WTC11 (cell line): ENCODE measurements around the gene GLRA1. TPM values are rescaled to one million over a fixed set of nuclear protein-coding genes. Genes with fewer than 3 reads are reported as not detected.
A peak's percentile ranks its signal among the peaks of the same experiment; 100 is the strongest.

Experiments
- ATAC-seq: fragments of 200-7000 bp; cut with Tn5 transposase; 2 replicates; pipeline ENCODE4 v1.10.0; 2021; ENCODE audit warnings: mild to moderate bottlenecking, moderate library complexity
- CTCF ChIA-PET: fragments of 300-600 bp; sonication (Branson Sonifier 250); formaldehyde crosslinking; loops from one replicate; lab custom pipeline; 2021; ENCODE audit warnings: antibody characterized with exemption; lab: Charles Lee
- POLR2A ChIA-PET: fragments of 350-600 bp; sonication (Branson Sonifier 250); formaldehyde crosslinking; loops from one replicate; lab custom pipeline; 2021; ENCODE audit warnings: antibody characterized with exemption; lab: Charles Lee
- DNase-seq: peaks from one replicate; pipeline ENCODE4 v3.0.0; 2021; ENCODE audit warnings: low spot score
- H3K27ac Mint-ChIP-seq: 2 replicates; pipeline ENCODE4 v1.8.0; 2021; ENCODE audit warnings: mixed read lengths
- H3K27me3 Mint-ChIP-seq: 2 replicates; pipeline ENCODE4 v1.8.0; 2021; ENCODE audit warnings: low read depth, mild to moderate bottlenecking, moderate library complexity, mixed read lengths
- H3K36me3 Mint-ChIP-seq: 2 replicates; pipeline ENCODE4 v1.8.0; 2021; ENCODE audit warnings: mixed read lengths
- H3K4me1 Mint-ChIP-seq: 2 replicates; pipeline ENCODE4 v1.8.0; 2022; ENCODE audit warnings: mixed read lengths
- H3K4me3 Mint-ChIP-seq: 2 replicates; pipeline ENCODE4 v1.8.0; 2021; ENCODE audit warnings: mild to moderate bottlenecking, moderate library complexity, mixed read lengths
- H3K9me3 Mint-ChIP-seq: 2 replicates; pipeline ENCODE4 v1.8.0; 2021; ENCODE audit warnings: mixed read lengths
- ARID4B ChIP-seq: sonication (generic); formaldehyde crosslinking; IDR thresholded peaks from 2 replicates; pipeline ENCODE4 v1.8.0; 2023; ENCODE audit warnings: missing genetic modification reagents, mild to moderate bottlenecking, borderline replicate concordance
- ATF3 ChIP-seq: sonication (generic); formaldehyde crosslinking; conservative IDR thresholded peaks from 2 replicates; pipeline ENCODE4 v1.8.1; 2022; ENCODE audit warnings: mild to moderate bottlenecking, missing genetic modification reagents
- ATF6 ChIP-seq: sonication (generic); formaldehyde crosslinking; IDR thresholded peaks from 2 replicates; pipeline ENCODE4 v1.8.1; 2023; ENCODE audit warnings: mild to moderate bottlenecking, missing genetic modification reagents
- CTCF ChIP-seq: fragments of 200-600 bp; IDR thresholded peaks from 2 replicates; pipeline ENCODE4 v1.8.0; 2022; ENCODE audit warnings: antibody characterized with exemption
- EMX1 ChIP-seq: fragments of 250-450 bp; sonication (Bioruptor Pico); IDR thresholded peaks from 2 replicates; pipeline ENCODE4 v1.8.0; 2021; ENCODE audit warnings: mild to moderate bottlenecking
- ESRRA ChIP-seq: sonication (generic); formaldehyde crosslinking; IDR thresholded peaks from 2 replicates; pipeline ENCODE4 v1.8.1; 2022; ENCODE audit warnings: mild to moderate bottlenecking, missing genetic modification reagents, borderline replicate concordance
- ETV6 ChIP-seq: sonication (generic); formaldehyde crosslinking; IDR thresholded peaks from 2 replicates; pipeline ENCODE4 v1.8.1; 2022; ENCODE audit warnings: mild to moderate bottlenecking, missing genetic modification reagents
- FOXJ3 ChIP-seq: sonication (generic); formaldehyde crosslinking; IDR thresholded peaks from 2 replicates; pipeline ENCODE4 v1.9.0; 2021; ENCODE audit warnings: missing genetic modification reagents, mild to moderate bottlenecking, borderline replicate concordance
- FOXK1 ChIP-seq: sonication (generic); formaldehyde crosslinking; IDR thresholded peaks from 2 replicates; pipeline ENCODE4 v1.8.0; 2022; ENCODE audit warnings: mild to moderate bottlenecking, moderate library complexity, missing genetic modification reagents
- MLX ChIP-seq: sonication (generic); formaldehyde crosslinking; IDR thresholded peaks from 2 replicates; pipeline ENCODE4 v1.8.1; 2023; ENCODE audit warnings: mild to moderate bottlenecking, missing genetic modification reagents, moderate library complexity
- MXD4 ChIP-seq: fragments of 250-450 bp; sonication (Bioruptor Pico); IDR thresholded peaks from 2 replicates; pipeline ENCODE4 v1.8.0; 2021; ENCODE audit warnings: mild to moderate bottlenecking, moderate library complexity, borderline replicate concordance
- MYBL2 ChIP-seq: sonication (generic); formaldehyde crosslinking; IDR thresholded peaks from 2 replicates; pipeline ENCODE4 v1.8.1; 2023; ENCODE audit warnings: mild to moderate bottlenecking, moderate library complexity, missing genetic modification reagents
- NFYB ChIP-seq: sonication (generic); formaldehyde crosslinking; conservative IDR thresholded peaks from 2 replicates; pipeline ENCODE4 v1.8.0; 2022; ENCODE audit warnings: low read depth, missing genetic modification reagents
- NR1H2 ChIP-seq: sonication (generic); formaldehyde crosslinking; IDR thresholded peaks from 2 replicates; pipeline ENCODE4 v1.9.0; 2021; ENCODE audit warnings: mild to moderate bottlenecking, moderate library complexity, missing genetic modification reagents
- OVOL2 ChIP-seq: fragments of 250-450 bp; sonication (Bioruptor Pico); IDR thresholded peaks from 2 replicates; pipeline ENCODE4 v1.9.0; 2021; ENCODE audit warnings: mild to moderate bottlenecking, borderline replicate concordance
- TEAD1 ChIP-seq: sonication (generic); formaldehyde crosslinking; IDR thresholded peaks from 2 replicates; pipeline ENCODE4 v1.8.0; 2022; ENCODE audit warnings: mild to moderate bottlenecking, missing genetic modification reagents
- USF2 ChIP-seq: sonication (generic); formaldehyde crosslinking; IDR thresholded peaks from 2 replicates; pipeline ENCODE4 v1.8.1; 2023; ENCODE audit warnings: mild to moderate bottlenecking, missing genetic modification reagents, moderate library complexity
- ZNF232 ChIP-seq: sonication (generic); formaldehyde crosslinking; IDR thresholded peaks from 2 replicates; pipeline ENCODE4 v1.8.0; 2022; ENCODE audit warnings: mild to moderate bottlenecking, missing genetic modification reagents
- ZNF263 ChIP-seq: sonication (generic); formaldehyde crosslinking; IDR thresholded peaks from 2 replicates; pipeline ENCODE4 v1.8.1; 2022; ENCODE audit warnings: low read depth, mild to moderate bottlenecking, moderate library complexity, missing genetic modification reagents
- ZNF423 ChIP-seq: fragments of 250-450 bp; sonication (Bioruptor Pico); IDR thresholded peaks from 2 replicates; pipeline ENCODE4 v2.1.2; 2022; ENCODE audit warnings: mild to moderate bottlenecking, moderate library complexity
- ZNF512 ChIP-seq: sonication (generic); formaldehyde crosslinking; IDR thresholded peaks from 2 replicates; pipeline ENCODE4 v1.8.1; 2022; ENCODE audit warnings: missing genetic modification reagents, borderline replicate concordance
- total RNA-seq: library from RNA; stranded (reverse); gene quantifications from 3 replicates; pipeline ENCODE4 v1.2.3, GENCODE V29; 2021

GLRA1 gene
- total RNA-seq, 1 experiment from 2014 or later, result not detected

- TF ChIP-seq ARID4B (CRISPR knock-in tag) (no peak), EMX1 (no peak), ETV6 (CRISPR knock-in tag) (no peak), ZNF232 (CRISPR knock-in tag) (no peak), ZNF263 (CRISPR knock-in tag) (no peak), MLX (CRISPR knock-in tag) (no peak)
Measured at GRCh38 chr5:151964471-151964870, 39.8 kb upstream of the GLRA1 start (continued).

GRCh38 chr5:151961557-151961956, 36.9 kb upstream of the GLRA1 start:
- ATAC-seq, result no peak; the same call in 1 of the 2 replicates
- Mint-ChIP-seq H3K9me3 (peaks cover 4% of the 10 kb centered on the region), H3K4me1 (peaks cover 18% of the 10 kb centered on the region), H3K27ac (no peak overlapping the region), H3K27me3 (no peaks in the 10 kb centered on the region; the same call in 1 of the 2 replicates), H3K36me3 (no peaks in the 10 kb centered on the region)
- no peak for TF ChIP-seq FOXK1 (CRISPR knock-in tag)
- peak; percentile 96 for TF ChIP-seq ZNF423
- TF ChIP-seq, all 79 proteins: peak for 1
- CTCF ChIA-PET, result interaction anchor here (0.8 kb wide), 1 partner anchor 45 kb away, joined by 3 read pairs; no protein-coding TSS in a partner anchor
- no peak overlapping the region for H3K4me3 Mint-ChIP-seq
- POLR2A ChIA-PET, result no interaction called here
- no peak for DNase-seq

GRCh38 chr5:151958111-151958510, 33.5 kb upstream of the GLRA1 start:
- POLR2A ChIA-PET, result no interaction called here
- CTCF ChIA-PET, result no interaction called here
- Mint-ChIP-seq H3K27me3 (no peaks in the 10 kb centered on the region; the same call in 1 of the 2 replicates), H3K9me3 (no peaks in the 10 kb centered on the region), H3K4me3 (no peak overlapping the region), H3K27ac (no peak overlapping the region), H3K4me1 (peaks cover 15% of the 10 kb centered on the region), H3K36me3 (no peaks in the 10 kb centered on the region)
- ATAC-seq, result no peak
- no peak for DNase-seq
- no peak for TF ChIP-seq OVOL2 (CRISPR knock-in tag)
- TF ChIP-seq ATF3 (CRISPR knock-in tag), result no peak
- no peak for TF ChIP-seq ZNF512 (CRISPR knock-in tag)
- no peak for TF ChIP-seq NFYB (CRISPR knock-in tag)
- no peak for TF ChIP-seq ESRRA
- TF ChIP-seq CTCF, result no peak
- no peak for TF ChIP-seq MYBL2 (CRISPR knock-in tag)
- no peak for TF ChIP-seq TEAD1 (CRISPR knock-in tag)
- no peak for TF ChIP-seq USF2 (CRISPR knock-in tag)
- TF ChIP-seq MXD4 (CRISPR knock-in tag), result no peak
- no peak for TF ChIP-seq ZNF263 (CRISPR knock-in tag)
- TF ChIP-seq ATF6 (CRISPR knock-in tag), result no peak
- no peak for TF ChIP-seq FOXJ3 (CRISPR knock-in tag)
- TF ChIP-seq NR1H2, result no peak
